DMS114 treated with DMSO at 0.1 percent for 48 hours (cell line): ENCODE measurements around the gene SLC23A3.
A peak's percentile ranks its signal among the peaks of the same experiment; 100 is the strongest.
"Not testable (repeated sequence)": the region's sequence is repeated elsewhere in the genome, so short reads cannot be mapped to it uniquely, and the experiment has no call there.

Experiments
- DNase-seq: peaks from one replicate; lab custom pipeline; 2025; ENCODE audit not compliant: unreplicated experiment; lab: John Stamatoyannopoulos, UW

Gene SLC23A3

DNA sequence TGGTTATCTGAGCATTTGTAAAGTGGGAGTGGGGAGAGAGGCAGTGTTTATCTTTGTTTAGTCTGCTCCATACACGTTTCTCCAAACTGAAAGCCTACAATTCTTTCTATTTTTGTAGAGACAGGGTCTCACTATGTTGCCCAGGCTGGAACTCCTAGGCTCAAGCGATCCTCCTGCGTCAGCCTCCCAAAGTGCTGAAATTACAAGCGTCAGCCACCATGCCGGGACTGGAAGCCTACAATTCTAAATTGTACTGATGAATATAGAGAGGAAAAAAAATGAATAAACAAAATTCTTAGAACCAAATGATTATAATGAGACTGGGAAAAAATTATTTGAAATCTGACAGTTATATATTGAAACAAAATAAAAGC lies 35.3 kb upstream of the SLC23A3 start:
- DNase-seq = no peak

DNA sequence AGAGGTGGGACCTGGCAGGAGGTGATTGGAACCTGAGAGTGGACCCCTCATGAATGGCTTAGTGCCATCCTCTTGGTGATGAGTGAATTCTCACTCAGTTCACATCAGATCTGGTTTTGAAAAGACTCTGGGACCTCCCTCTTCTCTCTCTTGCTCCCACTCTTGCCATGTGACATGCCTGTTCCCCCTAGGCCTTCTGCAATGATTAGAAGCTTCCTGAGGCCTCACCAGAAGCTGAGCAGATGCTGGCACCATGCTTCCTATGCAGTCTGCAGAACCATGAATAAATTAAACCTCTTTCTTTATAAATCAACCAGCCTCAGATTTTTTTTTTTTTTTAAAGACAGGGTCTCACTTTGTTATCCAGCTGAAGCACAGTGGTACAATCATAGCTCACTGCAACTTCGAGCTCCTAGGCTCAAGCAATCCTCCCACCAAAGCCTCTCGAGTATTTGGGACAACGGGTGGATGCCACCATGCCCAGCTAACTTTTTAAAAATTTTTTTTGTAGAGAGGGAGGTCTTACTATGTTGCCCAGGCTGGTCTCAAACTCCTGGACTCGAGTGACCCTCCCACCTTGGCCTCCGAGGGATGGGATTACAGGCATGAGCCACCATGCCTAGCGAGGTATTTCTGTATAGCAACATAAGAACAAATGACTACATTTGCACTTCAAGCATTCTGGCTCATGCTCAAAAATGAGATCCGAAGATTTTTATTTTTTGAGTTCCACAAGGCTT lies 34.8 kb upstream of the SLC23A3 start:
- no peak for DNase-seq

DNA sequence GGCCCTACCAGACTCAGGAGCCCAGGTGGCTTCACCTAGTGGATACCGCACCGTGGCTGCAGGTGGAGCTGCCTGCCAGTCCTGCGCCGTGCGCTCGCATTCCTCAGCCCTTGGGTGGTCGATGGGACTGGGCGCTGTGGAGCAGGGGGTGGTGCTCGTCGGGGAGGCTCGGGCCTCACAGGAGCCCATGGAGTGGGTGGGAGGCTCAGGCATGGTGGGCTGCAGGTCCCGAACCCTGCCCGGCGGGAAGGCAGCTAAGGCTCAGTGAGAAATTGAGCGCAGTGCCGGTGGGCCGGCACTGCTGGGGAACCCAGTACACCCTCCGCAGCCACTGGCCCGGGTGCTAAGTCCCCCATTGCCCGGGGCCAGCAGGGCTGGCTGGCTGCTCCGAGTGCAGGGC lies 31.5 kb upstream of the SLC23A3 start:
- not testable (repeated sequence) for DNase-seq

DNA sequence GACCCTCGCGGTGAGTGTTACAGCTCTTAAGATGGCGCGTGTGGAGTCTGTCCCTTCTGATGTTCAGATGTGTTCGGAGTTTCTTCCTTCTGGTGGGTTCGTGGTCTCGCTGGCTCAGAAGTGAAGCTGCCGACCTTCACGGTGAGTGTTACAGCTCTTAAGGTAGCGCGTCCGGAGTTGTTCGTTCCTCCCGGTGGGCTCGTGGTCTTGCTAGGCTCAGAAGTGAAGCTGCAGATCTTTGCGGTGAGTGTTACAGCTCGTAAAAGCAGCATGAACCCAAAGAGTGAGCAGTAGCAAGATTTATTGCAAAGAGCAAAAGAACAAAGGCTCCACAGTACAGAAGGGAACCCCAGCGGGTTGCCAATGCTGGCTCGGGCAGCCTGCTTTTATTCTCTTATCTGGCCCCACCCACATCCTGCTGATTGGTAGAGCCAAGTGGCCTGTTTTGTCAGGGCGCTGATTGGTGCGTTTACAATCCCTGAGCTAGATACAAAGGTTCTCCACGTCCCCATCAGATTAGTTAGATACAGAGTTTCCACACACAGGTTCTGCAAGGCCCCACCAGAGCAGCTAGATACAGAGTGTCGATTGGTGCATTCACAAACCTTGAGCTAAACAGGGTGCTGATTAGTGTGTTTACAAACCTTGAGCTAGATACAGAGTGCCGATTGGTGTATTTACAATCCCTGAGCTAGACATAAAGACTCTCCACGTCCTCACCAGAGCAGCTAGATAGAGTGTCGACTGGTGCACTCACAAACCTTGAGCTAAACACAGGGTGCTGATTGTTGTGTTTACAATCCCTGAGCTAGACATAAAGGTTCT lies 30.9 kb upstream of the SLC23A3 start:
- DNase-seq = not testable (repeated sequence)

DNA sequence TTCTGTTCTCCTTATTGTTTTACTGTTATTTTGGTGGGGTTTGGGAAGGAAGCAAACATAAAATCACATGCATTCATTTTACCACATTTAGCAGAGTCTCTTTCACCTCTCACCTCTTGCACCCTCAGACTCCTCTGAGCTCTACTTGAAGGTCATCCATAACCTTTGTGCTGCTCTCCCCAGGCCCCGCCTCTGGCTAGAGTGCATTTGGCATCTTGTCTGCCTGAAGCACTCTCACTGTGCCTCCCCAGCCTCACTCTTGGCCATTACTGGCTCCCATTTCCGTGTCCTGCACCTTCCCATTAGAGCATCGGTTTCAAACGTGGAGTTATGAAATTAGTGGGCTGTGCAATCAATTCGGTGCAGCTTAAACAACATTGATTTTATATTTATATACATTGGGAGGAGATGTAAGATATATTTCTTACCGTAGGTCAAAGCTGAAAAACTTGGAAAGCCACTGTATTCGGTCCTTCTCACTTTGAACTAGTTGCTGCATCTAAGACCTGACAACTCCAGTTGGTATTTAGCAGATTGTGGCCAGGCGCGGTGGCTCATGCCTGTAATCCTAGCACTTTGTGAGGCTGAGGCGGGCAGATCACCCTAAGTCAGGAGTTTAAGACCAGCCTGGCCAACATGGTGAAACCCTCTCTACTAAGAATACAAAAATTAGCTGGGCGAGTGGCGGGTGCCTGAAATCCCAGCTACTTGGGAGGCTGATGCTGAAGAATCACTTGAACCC lies 29.8 kb upstream of the SLC23A3 start:
- no peak for DNase-seq

DNA sequence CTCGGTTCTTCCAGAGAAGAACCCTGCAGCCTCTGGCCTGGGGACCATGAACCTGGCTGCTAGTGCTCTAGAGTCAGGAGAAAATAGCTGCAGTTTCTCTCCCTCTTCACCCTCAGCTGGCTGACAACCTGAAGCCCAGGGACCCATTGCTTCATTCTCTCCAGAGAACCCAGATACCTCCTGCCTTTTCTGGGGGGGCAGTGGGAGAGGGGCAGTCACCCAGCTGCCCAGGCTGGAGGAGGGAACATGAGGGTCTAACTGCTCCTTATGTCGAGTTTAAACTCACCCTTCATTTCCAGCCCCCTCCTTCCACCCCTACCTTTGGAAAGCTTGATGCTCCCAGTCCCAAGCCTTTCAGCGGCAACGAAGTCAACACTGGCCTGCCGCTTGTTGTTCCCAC lies 29.1 kb upstream of the SLC23A3 start:
- DNase-seq = no peak

DNA sequence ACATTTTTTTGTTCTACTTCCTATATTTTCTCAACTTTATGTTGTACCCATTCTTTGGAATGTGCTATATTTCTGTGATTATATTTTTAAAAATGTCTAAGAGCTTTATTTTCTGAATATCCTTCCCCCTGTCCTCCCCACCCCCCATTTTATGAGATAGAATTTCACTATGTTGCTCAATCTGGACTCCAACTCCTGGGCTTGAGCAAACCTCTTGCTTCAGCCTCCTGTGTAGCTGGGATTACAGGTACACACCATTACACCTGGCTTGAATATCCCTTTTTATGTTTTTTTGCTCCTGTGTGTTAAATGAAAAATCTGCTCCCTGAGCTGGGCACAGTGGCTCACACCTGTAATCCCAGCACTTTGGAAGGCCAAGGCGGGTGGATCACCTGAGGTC lies 27.6 kb upstream of the SLC23A3 start:
- DNase-seq = no peak

DNA sequence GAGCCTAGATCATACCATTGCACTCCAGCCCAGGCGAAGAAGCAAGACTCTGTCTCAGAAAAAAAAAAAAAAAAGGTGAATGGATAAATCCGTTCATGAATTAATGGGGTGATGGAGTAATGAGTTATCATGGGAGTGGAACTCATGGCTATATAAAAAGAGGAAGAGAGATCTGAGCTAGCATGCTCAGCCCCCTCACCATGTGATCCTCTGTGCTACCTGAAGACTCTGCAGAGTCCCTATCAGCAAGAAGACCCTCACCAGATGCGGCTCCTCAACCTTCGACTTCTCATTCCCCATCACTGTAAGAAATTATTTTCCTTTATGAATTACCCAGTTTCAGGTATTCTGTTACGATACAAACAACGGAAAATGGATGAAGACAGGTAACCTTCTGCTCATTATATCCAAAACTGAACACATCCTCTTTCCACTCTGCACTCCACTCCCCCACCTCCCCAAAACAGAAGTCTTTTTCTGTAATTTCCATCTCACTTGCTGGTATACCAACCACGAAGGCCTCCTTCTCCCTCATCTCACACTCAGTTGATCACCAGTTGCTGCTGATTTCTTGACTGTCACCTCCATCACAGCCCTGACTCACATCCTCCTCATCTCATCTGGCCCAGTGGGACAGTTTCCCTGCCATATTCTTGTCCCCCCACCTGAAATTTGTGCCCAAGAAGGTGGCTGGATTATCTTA lies 17.1 kb upstream of the SLC23A3 start:
- no peak for DNase-seq

DNA sequence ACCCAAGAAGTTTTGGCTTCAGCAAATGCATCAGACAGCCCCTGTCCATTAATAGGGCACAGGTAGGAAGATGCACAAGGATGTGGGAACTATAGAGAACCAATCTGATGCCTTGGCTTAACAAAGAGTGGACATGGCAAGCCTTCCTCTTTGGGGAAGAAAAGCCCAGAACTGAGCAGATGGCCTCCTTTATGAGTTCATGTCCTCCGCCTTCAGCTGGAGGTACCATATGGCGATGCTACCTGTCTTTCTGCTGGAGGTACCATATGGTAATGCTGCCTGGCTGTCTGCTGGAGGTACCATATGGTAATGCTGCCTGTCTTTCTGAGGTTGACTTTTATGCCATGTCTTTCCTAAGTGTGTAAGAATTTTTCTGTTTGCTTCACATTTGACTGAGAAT lies 14.3 kb upstream of the SLC23A3 start:
- DNase-seq = no peak

DNA sequence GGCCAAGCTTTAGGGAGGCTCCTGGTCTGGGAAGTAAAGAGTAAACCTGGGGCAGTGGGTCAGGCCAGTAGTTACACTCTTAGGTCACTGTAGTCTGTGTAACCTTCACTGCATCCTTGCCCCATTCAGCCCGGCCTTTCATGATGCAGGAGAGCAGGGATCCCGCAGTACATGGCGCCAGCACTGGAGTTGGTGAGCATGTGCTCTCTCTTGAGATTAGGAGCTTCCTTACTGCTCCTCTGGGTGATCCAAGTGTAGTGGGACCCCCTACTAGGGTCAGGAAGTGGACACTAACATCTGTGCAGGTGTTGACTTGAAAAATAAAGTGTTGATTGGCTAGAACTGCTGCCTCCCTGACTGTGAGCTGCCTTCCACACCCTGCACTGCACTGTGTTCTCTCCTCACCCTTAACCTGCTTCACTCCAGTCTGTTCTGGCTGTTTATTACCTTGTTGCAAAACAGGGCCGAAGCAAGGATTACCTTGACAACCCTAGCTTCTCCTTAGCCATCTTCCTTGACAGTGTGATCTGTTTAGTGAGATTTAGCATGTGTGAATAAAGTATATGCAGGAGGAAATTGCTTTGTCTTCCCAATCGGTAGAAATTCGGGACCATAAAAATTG lies 13.4 kb upstream of the SLC23A3 start:
- no peak for DNase-seq

DNA sequence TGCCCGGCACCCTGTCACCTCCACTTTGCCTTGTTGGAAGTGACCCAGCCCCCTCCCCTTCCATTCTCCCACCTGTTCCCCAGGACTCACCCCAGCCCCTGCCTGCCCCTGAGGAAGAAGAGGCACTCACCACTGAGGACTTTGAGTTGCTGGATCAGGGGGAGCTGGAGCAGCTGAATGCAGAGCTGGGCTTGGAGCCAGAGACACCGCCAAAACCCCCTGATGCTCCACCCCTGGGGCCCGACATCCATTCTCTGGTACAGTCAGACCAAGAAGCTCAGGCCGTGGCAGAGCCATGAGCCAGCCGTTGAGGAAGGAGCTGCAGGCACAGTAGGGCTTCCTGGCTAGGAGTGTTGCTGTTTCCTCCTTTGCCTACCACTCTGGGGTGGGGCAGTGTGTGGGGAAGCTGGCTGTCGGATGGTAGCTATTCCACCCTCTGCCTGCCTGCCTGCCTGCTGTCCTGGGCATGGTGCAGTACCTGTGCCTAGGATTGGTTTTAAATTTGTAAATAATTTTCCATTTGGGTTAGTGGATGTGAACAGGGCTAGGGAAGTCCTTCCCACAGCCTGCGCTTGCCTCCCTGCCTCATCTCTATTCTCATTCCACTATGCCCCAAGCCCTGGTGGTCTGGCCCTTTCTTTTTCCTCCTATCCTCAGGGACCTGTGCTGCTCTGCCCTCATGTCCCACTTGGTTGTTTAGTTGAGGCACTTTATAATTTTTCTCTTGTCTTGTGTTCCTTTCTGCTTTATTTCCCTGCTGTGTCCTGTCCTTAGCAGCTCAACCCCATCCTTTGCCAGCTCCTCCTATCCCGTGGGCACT lies 12.7 kb upstream of the SLC23A3 start:
- DNase-seq = no peak

DNA sequence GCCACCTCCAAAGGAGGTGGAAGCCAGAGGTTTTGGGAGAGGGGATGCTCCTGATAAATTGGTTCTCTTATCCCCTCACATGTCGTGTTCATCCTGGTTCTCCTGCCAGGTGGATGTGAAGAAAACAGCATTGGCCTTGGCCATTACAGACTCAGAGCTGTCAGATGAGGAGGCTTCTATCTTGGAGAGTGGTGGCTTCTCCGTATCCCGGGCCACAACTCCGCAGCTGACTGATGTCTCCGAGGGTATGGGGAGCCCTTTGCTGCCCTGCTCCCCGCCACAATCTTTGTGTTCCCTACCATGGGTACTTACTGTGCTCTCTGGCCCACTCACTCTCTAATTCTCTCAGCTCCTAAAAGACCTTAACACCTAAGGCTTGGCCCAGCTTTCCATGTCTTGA lies 11.7 kb upstream of the SLC23A3 start:
- no peak for DNase-seq

DNA sequence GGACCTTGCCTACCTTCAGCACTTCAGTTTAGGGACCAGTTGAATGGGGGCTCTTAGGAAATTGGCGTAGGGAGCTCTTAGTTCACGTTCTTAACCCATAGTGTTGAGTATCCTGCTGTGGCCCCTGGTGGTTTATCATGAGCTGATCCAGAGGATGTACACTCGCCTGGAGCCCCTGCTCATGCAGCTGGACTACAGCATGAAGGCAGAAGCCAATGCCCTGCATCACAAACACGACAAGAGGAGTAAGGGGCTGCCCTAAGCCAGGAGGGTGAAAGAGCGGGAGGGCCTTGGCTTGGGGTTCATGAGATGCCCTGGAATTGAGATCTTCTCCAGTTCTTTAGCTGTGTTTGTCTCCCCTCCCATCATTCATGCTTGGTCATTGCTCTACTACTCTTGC lies 11.1 kb upstream of the SLC23A3 start:
- no peak for DNase-seq

DNA sequence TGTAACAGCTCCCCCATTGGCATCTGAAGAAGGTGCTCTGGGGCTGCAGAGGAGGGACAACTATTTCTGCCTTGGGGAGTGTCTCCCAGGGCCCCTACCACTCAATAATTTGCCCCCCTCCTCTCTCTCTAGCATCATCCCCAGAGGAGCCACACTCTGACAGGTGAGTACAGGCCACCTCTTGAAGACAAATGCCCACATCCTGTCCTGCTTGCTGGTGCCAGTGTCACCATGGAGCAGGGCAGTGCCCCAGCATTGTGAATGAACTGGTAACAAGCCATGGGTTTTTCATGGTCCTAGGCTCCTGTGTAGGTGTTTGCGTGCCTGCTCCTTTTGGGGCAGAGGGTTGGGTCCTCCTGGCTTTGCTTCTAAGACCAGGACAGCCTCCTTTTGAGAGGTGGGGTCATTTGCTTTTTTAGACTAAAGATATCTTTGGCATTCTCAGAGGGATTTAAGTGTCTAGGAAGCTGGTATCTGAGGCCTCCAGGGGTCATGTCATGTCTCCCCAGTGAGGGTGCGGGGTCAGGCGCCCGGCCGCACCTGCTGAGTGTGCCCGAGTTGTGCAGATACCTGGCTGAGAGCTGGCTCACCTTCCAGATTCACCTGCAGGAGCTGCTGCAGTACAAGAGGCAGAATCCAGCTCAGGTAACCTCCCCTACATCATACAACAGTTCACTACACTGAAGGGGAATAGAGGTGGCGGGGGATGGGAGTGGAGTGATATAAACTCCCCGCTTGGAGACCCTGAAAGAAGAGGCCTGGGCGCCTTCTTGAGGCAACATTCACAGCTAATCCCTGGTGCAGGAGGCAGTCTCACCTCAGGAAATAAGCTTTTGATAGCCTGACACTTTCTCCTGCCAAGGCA lies 10.0 kb upstream of the SLC23A3 start:
- DNase-seq = no peak

DNA sequence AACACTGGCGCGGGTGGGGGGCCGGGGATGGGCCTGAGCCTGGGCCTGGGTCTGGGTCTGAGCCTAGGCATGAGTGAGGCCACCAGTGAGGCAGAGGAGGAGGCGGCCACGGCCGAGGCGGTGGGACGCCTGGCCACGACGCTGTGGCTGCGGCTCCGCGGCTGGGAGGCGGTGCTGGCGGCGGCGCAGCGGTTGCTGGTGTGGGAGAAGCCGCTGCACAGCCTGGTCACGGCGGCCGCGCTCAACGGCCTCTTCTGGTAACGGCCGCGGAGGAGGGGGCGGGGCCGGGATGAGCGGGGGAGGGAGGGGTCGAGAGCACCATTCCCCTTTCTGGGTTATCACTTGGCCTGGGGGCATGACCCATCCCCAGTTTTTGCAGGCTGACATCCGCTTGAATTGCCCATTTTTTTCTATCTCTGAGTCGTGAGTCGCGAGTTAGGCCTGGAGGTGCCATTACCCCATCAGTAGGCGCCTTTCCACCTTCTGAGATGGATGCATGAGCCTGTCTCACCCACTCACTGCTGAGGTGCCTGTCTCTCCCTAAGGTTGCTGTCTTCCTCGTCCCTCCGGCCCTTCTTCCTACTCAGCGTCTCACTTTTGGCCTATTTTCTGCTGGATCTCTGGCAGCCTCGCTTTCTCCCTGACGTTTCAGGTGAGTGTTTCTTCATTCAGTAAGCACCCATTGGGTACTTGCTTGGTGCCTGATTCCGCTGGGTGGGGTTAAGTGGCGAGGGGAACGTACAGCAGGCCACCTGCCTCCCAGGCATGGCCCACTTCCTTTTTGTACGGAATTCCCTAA lies 8.7 kb upstream of the SLC23A3 start:
- no peak for DNase-seq

DNA sequence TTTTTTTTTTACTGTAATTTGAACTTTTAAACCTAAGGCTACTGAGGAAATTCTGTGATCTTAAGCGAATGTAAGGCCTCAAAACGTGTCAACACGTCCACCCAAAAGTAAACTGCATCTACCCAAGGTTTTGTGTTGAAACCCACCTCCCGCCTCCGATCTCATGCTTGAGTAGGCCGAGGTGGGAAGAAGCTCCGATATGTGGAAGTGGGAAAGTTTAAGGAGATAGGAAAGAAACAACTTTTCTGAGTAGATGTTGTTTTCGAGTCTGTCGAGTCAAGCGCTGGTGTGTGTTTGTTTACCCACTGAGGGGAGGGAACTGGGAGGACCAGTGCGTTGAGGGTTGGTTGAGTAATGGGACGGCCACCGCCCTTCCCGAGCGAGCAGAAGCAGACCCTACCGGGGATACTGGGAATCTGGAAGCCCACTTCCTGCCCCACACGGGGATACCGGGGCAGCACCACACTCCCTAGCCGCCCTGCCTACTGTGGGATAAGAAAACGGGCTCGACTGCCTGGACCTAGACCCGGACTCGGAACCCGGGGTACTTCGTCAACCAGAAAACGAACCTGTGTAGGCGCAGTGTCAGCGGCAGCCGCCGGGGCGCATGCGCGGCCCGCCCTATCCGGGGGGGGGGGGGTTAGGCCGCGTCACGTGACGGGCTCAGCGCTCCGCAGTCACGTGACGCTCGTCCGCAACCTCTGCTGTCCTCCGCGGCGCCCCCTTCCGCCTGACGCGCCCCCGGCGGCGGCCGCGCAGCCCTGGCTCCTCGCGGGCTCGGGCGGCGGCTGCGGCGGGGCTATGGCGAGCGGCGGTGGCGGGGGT lies 7.9 kb upstream of the SLC23A3 start, which contains the start of gene RETREG2:
Gene RETREG2 (plus strand): TSS at position 724 of the 825 bp plus-strand sequence. CDS start 78 bp downstream, at position 802.
- peak; percentile 85 for DNase-seq
